ENCODE results near the gene LCN12. TPM values are rescaled to one million over a fixed set of nuclear protein-coding genes. Genes with fewer than 3 reads are reported as not detected.

Gene LCN12
- total RNA-seq, 2 experiments from 2014 or later: 1.3 to 2.1 TPM

DNA sequence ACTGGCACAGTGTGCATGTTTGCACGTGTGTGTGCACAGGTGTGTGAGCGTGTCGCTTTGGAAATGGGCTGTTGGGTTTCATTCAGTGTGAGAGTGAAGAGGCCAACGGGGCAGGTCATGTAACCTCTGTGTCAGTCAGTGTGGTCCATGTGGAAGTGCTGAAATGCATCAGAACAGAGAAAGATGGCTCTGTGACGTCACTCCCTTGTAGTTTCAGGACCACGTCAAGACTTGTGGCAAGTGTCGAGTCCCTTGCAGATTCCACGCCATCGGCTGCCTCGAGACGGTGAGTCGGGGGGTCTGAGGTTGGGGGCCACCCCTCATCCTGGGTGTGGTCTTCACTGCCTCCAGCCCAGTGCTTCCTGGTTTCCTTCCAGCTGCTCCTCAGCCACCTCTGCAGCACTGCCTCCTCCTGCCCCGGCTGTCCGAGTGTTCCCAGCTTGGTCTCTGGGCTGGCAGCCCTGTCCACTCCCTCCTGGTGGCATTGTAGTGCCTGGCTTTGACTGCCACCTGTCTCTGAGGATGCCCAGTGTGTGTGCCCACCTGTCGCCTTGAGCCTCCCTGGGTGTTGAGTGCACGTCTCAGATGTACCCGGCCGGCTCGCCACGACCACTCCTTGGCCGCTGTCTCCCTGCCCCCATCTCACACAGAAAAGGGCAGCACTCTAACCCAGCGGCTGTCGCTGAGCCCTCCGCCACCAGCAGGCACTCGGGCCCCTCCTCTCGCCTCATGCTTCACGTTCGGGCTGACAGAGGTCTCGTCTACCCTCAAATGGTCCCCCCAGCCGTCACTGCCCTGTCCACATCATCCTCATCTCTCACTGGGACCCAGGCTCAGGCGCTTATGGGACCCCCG, 35.5 kb upstream of the LCN12 start:
- Mint-ChIP-seq H3K4me1 (ENCODE audit: low read depth) (no peaks in the 10 kb centered on the region), H3K4me3 (no peak overlapping the region), H3K9me3 (no peaks in the 10 kb centered on the region), H3K27ac (no peak overlapping the region), H3K27me3 (no peaks in the 10 kb centered on the region), H3K36me3 (ENCODE audit: low read depth) (peaks cover 33% of the 10 kb centered on the region)
- POLR2A ChIA-PET: no interaction called here
- DNase-seq: no peak
- ATAC-seq: no peak
- TF ChIP-seq, protein P1, sequence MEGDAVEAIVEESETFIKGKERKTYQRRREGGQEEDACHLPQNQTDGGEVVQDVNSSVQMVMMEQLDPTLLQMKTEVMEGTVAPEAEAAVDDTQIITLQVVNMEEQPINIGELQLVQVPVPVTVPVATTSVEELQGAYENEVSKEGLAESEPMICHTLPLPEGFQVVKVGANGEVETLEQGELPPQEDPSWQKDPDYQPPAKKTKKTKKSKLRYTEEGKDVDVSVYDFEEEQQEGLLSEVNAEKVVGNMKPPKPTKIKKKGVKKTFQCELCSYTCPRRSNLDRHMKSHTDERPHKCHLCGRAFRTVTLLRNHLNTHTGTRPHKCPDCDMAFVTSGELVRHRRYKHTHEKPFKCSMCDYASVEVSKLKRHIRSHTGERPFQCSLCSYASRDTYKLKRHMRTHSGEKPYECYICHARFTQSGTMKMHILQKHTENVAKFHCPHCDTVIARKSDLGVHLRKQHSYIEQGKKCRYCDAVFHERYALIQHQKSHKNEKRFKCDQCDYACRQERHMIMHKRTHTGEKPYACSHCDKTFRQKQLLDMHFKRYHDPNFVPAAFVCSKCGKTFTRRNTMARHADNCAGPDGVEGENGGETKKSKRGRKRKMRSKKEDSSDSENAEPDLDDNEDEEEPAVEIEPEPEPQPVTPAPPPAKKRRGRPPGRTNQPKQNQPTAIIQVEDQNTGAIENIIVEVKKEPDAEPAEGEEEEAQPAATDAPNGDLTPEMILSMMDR (IDR thresholded peaks at IDR 0.05): no peak
- intact Hi-C loops (cut with micrococcal nuclease): no loop called here
- CTCF ChIA-PET: no interaction called here

DNA sequence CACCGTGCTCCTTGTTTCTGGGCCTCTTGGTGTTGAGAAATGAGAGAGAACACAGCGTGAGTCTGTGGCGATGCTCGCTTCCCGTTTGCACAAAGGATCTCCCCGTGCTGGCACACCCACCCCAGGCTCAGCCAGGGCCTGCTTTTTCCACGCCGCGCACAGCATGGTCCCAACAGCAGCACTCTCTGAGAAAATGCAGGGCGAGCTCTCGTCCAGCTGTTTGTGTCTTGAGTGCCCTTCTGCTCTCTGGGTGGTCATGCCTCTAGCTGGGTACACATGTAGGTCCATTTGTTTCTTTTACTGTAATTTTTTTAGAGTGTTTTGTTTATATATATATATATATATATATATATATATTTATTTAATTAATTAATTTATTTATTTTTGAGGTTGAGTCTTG, 34.2 kb upstream of the LCN12 start:
- Mint-ChIP-seq H3K9me3 (no peaks in the 10 kb centered on the region), H3K4me3 (no peak overlapping the region), H3K4me1 (ENCODE audit: low read depth) (no peaks in the 10 kb centered on the region), H3K36me3 (ENCODE audit: low read depth) (peaks cover 38% of the 10 kb centered on the region), H3K27ac (no peak overlapping the region), H3K27me3 (no peaks in the 10 kb centered on the region)
- ATAC-seq: no peak
- DNase-seq: no peak
- ChIA-PET CTCF (interaction anchor here (1.0 to 1.4 kb wide), 2 partner anchors 19 to 99 kb away, joined by 3 read pairs; no protein-coding TSS in a partner anchor), POLR2A (interaction anchor here (1.1 kb wide), 1 partner anchor 76 kb away, joined by 3 read pairs; the partner anchor contains the start of gene AJM1)
- intact Hi-C loops (cut with micrococcal nuclease): no loop called here
- TF ChIP-seq, protein P1 (IDR thresholded peaks at IDR 0.05): no peak

DNA sequence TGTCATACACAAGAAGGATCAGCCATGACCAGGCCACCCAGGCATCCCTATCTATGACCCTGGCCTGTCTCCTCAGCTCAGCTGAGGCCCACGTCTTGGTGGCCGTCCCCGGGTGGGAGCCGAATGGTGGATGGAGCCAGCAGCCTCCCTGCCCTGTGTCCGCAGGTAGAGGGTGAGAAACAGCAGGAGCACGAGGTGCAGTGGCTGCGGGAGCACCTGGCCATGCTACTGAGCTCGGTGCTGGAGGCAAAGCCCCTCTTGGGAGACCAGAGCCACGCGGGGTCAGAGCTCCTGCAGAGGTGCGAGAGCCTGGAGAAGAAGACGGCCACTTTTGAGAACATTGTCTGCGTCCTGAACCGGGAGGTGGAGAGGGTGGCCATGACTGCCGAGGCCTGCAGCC, 32.0 kb upstream of the LCN12 start:
- H3K4me3 Mint-ChIP-seq: no peak overlapping the region
- H3K36me3 Mint-ChIP-seq (ENCODE audit: low read depth): peaks cover 39% of the 10 kb centered on the region
- intact Hi-C loops (cut with micrococcal nuclease): no loop called here
- CTCF ChIA-PET: interaction anchor here (0.6 to 1.8 kb wide), 2 partner anchors 16 to 78 kb away, joined by 4 to 6 read pairs; partner anchors contain the start of gene AJM1
- TF ChIP-seq, protein P1 (IDR thresholded peaks at IDR 0.05): no peak
- DNase-seq (no peak), ATAC-seq (no peak)
- POLR2A ChIA-PET: interaction anchor here (1.0 kb wide), 1 partner anchor 15 kb away, joined by 3 read pairs; no protein-coding TSS in a partner anchor
- H3K4me1 Mint-ChIP-seq (ENCODE audit: low read depth): no peaks in the 10 kb centered on the region
- no peaks in the 10 kb centered on the region for H3K9me3 Mint-ChIP-seq
- H3K27me3 Mint-ChIP-seq: no peaks in the 10 kb centered on the region
- H3K27ac Mint-ChIP-seq: no peak overlapping the region

DNA sequence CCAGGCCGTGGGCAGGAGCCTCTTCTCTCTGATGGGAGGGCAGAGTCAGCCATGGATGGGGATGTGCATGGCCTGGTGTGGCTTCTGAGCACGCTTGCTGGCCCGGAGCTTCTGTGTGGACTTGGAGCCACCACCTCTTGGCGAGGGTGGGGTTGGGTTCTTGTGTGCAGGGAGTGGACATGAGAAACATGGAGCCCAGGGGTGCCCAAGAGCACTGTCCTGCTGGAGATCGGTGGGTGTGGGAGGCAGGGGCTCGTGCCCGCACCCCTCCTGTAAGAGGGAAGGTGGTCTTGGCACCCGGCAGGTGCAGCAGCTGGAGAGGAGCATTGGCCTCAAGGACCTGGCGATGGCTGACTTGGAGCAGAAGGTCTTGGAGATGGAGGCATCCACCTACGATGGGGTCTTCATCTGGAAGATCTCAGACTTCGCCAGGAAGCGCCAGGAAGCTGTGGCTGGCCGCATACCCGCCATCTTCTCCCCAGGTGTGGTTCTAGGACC, 31.3 kb upstream of the LCN12 start:
- H3K27ac Mint-ChIP-seq: no peak overlapping the region
- ATAC-seq (no peak), DNase-seq (no peak)
- H3K4me3 Mint-ChIP-seq: no peak overlapping the region
- no peaks in the 10 kb centered on the region for H3K9me3 Mint-ChIP-seq
- no peaks in the 10 kb centered on the region for H3K27me3 Mint-ChIP-seq
- ChIA-PET CTCF (no interaction called here), POLR2A (no interaction called here)
- intact Hi-C loops (cut with micrococcal nuclease): no loop called here
- peaks cover 35% of the 10 kb centered on the region for H3K36me3 Mint-ChIP-seq (ENCODE audit: low read depth)
- TF ChIP-seq, protein P1 (IDR thresholded peaks at IDR 0.05): no peak
- H3K4me1 Mint-ChIP-seq (ENCODE audit: low read depth): no peaks in the 10 kb centered on the region

DNA sequence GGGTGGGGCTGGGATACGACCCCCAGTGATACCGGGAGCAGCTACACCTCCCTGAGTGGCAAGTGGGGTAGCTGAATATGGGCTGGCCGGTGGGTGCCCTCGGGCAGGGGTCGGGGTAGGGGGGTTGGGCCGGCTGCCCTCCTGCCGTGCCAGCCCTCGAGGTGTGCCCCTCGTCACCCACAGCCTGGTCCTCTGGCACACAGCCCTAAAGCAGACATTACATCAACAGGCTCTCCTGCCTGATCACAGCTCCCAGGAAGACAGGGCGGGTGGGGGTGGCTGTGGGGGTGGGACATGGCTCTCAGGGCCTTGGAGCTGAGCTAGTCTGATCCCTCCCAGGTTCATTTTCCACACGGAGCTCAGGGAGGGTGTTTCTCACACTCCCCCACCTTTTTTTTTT, 30.8 kb upstream of the LCN12 start:
- TF ChIP-seq, protein P1 (IDR thresholded peaks at IDR 0.05): no peak
- Mint-ChIP-seq H3K4me1 (ENCODE audit: low read depth) (no peaks in the 10 kb centered on the region), H3K36me3 (ENCODE audit: low read depth) (peaks cover 30% of the 10 kb centered on the region), H3K9me3 (no peaks in the 10 kb centered on the region), H3K27ac (no peak overlapping the region), H3K4me3 (no peak overlapping the region), H3K27me3 (no peaks in the 10 kb centered on the region)
- ChIA-PET CTCF (no interaction called here), POLR2A (no interaction called here)
- ATAC-seq (no peak), DNase-seq (no peak)
- intact Hi-C loops (cut with micrococcal nuclease): no loop called here
